MCF 10A (cell line): Measurements from ENCODE around the gene TUT4. TPM values are rescaled to one million over a fixed set of nuclear protein-coding genes. Genes with fewer than 3 reads are reported as not detected.

Source experiments
- BruUV-seq: library from RNA; stranded (reverse); fragments of 400-500 nt; replicated peaks from 2 replicates; lab custom pipeline; 2021; lab: Mats Ljungman, UMichigan
- CTCF ChIA-PET: fragments of 300-600 bp; sonication (Branson Sonifier 250); formaldehyde crosslinking; extraction: SDS; loops from one replicate; lab custom pipeline; 2021; ENCODE audit warnings: antibody characterized with exemption, inconsistent platforms; lab: Yijun Ruan, JAX
- POLR2A ChIA-PET: fragments of 300-600, 350-650 bp; sonication (Branson Sonifier 250); formaldehyde crosslinking; extraction: SDS; loops from one replicate; lab custom pipeline; 2020; ENCODE audit warnings: antibody characterized with exemption, inconsistent platforms; lab: Yijun Ruan, JAX
- DNase-seq: peaks from one replicate; pipeline ENCODE4 v3.0.0-alpha.2; 2018; ENCODE audit not compliant: unreplicated experiment
- H3K27ac Mint-ChIP-seq: one replicate; pipeline ENCODE4 v1.8.0; 2022; ENCODE audit warnings: mild to moderate bottlenecking, low read depth, mixed read lengths; ENCODE audit not compliant: unreplicated experiment
- H3K27me3 Mint-ChIP-seq: one replicate; pipeline ENCODE4 v1.8.0; 2022; ENCODE audit warnings: mixed read lengths; ENCODE audit not compliant: insufficient read depth, unreplicated experiment
- H3K36me3 Mint-ChIP-seq: one replicate; pipeline ENCODE4 v1.8.0; 2022; ENCODE audit warnings: mild to moderate bottlenecking, moderate library complexity, mixed read lengths; ENCODE audit not compliant: insufficient read depth, unreplicated experiment
- H3K4me1 Mint-ChIP-seq: one replicate; pipeline ENCODE4 v1.8.0; 2022; ENCODE audit warnings: mixed read lengths; ENCODE audit not compliant: insufficient read depth, unreplicated experiment
- H3K4me3 Mint-ChIP-seq: one replicate; pipeline ENCODE4 v1.8.0; 2022; ENCODE audit warnings: mild to moderate bottlenecking, moderate library complexity, mixed read lengths; ENCODE audit not compliant: unreplicated experiment
- H3K9me3 Mint-ChIP-seq: one replicate; pipeline ENCODE4 v1.8.0; 2022; ENCODE audit warnings: mixed read lengths; ENCODE audit not compliant: unreplicated experiment
- intact Hi-C: fragments of 100-400 bp; cut with micrococcal nuclease; formaldehyde crosslinking; loops from 2 replicates; pipeline ENCODE4 v1.14.1; 2022
- total RNA-seq: library from RNA; stranded (reverse); gene quantifications from 2 replicates; pipeline ENCODE4 v1.2.3, GENCODE V29; 2022
- TF ChIP-seq, protein P1 (sequence below): fragments of 200-600 bp; IDR thresholded peaks from one replicate; pipeline ENCODE4 v1.8.0; 2022; ENCODE audit warnings: antibody characterized with exemption, mild to moderate bottlenecking; ENCODE audit not compliant: unreplicated experiment

The TUT4 gene
- total RNA-seq, 1 experiment from 2014 or later = 90.7 TPM

GRCh38 chr1:52404975-52405338 is 147.9 kb downstream of the TUT4 start:
- DNase-seq = no peak
- intact Hi-C loops = loop anchor here (1.0 to 5.0 kb wide), 5 partner anchors 38 to 281 kb away; partner anchors contain the start of genes CC2D1B and TUT4
- CTCF ChIA-PET = interaction anchor here (0.6 to 1.5 kb wide), 9 partner anchors 9 to 347 kb away, joined by 3 to 4 read pairs (median 3); no protein-coding TSS in a partner anchor
- POLR2A ChIA-PET = interaction anchor here (0.7 to 5.2 kb wide), 27 partner anchors 9 to 350 kb away, joined by 3 to 46 read pairs (median 6); partner anchors contain the start of genes CC2D1B, COA7, TXNDC12 and ZFYVE9
- H3K4me1 Mint-ChIP-seq = peaks cover 7% of the 10 kb centered on the region
- TF ChIP-seq, protein P1, sequence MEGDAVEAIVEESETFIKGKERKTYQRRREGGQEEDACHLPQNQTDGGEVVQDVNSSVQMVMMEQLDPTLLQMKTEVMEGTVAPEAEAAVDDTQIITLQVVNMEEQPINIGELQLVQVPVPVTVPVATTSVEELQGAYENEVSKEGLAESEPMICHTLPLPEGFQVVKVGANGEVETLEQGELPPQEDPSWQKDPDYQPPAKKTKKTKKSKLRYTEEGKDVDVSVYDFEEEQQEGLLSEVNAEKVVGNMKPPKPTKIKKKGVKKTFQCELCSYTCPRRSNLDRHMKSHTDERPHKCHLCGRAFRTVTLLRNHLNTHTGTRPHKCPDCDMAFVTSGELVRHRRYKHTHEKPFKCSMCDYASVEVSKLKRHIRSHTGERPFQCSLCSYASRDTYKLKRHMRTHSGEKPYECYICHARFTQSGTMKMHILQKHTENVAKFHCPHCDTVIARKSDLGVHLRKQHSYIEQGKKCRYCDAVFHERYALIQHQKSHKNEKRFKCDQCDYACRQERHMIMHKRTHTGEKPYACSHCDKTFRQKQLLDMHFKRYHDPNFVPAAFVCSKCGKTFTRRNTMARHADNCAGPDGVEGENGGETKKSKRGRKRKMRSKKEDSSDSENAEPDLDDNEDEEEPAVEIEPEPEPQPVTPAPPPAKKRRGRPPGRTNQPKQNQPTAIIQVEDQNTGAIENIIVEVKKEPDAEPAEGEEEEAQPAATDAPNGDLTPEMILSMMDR = no peak
- H3K36me3 Mint-ChIP-seq = peaks cover 57% of the 10 kb centered on the region
- H3K27ac Mint-ChIP-seq = peak overlapping the region; percentile 97
- no peaks in the 10 kb centered on the region for H3K27me3 Mint-ChIP-seq
- H3K9me3 Mint-ChIP-seq = no peaks in the 10 kb centered on the region
- H3K4me3 Mint-ChIP-seq = peak overlapping the region; percentile 100
- BruUV-seq = no TSS peak

DNA sequence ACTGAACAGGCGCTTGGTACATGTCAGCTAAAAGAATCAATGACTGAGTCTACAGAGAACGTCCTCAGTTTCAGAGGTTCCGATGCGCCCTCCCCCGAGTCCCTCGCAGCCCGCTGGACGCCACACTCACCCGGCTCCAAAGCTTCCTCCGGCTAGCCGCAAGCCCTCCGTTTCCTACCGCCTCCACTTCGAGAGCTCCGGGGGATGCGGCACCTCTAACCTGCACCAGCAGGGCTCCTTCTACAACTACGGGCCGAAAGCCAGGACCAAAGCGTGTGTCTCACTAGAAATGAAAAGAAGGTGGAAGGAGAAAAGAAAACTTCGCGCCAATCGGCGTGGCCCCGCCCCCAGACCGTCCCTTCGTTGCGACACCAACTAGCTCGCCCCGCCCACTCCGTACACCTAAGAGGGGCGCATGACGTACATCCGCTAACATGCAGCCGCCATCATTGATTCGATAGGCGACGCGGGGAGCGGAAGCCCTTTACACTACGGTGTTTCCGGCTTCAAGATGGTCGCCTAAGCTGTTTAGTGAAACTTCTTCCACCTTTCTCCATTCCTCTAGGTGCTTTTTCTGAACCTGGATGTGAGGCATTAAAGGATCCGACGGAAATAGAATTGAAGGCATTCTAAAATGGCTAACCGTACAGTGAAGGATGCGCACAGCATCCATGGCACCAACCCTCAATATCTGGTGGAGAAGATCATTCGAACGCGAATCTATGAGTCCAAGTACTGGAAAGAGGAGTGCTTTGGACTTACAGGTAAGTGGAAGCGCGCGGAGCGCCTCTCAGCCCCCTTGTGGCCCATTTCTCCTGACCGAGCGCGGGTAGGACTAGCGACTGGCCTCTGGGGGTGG is 148.5 kb downstream of the TUT4 start, which contains the start of the genes ORC1 and PRPF38A:
Gene ORC1 (minus strand): TSS at position 308 of the 859 bp plus-strand sequence. CDS start 2,200 bp downstream, outside the sequence.
Gene PRPF38A (plus strand): TSS at position 487 of the 859 bp plus-strand sequence. CDS start 148 bp downstream, at position 635.
- DNase-seq = peak; percentile 98
- CTCF ChIA-PET = interaction anchor here (0.6 to 1.5 kb wide), 8 partner anchors 9 to 346 kb away, joined by 3 to 5 read pairs (median 3); no protein-coding TSS in a partner anchor
- H3K36me3 Mint-ChIP-seq = peaks cover 59% of the 10 kb centered on the region
- H3K27ac Mint-ChIP-seq = peak within 1 kb of the TSS; percentile 97
- no peaks in the 10 kb centered on the region for H3K9me3 Mint-ChIP-seq
- intact Hi-C loops = loop anchor here (1.0 to 5.0 kb wide), 5 partner anchors 37 to 282 kb away; partner anchors contain the start of genes CC2D1B and TUT4
- BruUV-seq = TSS peak; percentile 72
- POLR2A ChIA-PET = interaction anchor here (0.7 to 5.2 kb wide), 28 partner anchors 10 to 371 kb away, joined by 3 to 46 read pairs (median 6); partner anchors contain the start of genes CC2D1B, KTI12, TXNDC12 and ZFYVE9
- H3K4me1 Mint-ChIP-seq = peaks cover 7% of the 10 kb centered on the region
- peak within 1 kb of the TSS; percentile 100 for H3K4me3 Mint-ChIP-seq
- H3K27me3 Mint-ChIP-seq = no peaks in the 10 kb centered on the region
- TF ChIP-seq, protein P1 = peak; percentile 36

- no TSS peak for BruUV-seq
- H3K36me3 Mint-ChIP-seq = peaks cover 52% of the 10 kb centered on the region
Measured at GRCh38 chr1:52403566-52404115, 149.3 kb downstream of the TUT4 start.

More at GRCh38 chr1:52403566-52404115, 149.3 kb downstream of the TUT4 start:
- H3K27me3 Mint-ChIP-seq = no peaks in the 10 kb centered on the region
- H3K4me1 Mint-ChIP-seq = peaks cover 7% of the 10 kb centered on the region
- peak; percentile 90 for DNase-seq
- peak overlapping the region; percentile 97 for H3K27ac Mint-ChIP-seq
- H3K4me3 Mint-ChIP-seq = peak overlapping the region; percentile 100
- TF ChIP-seq, protein P1 = no peak
- POLR2A ChIA-PET = interaction anchor here (0.6 to 5.2 kb wide), 21 partner anchors 10 to 370 kb away, joined by 3 to 46 read pairs (median 8); partner anchors contain the start of genes CC2D1B, KTI12, TXNDC12 and ZFYVE9
- intact Hi-C loops = loop anchor here (1.0 to 5.0 kb wide), 5 partner anchors 36 to 283 kb away; partner anchors contain the start of genes CC2D1B and TUT4
- CTCF ChIA-PET = interaction anchor here (0.6 to 1.5 kb wide), 5 partner anchors 35 to 346 kb away, joined by 3 to 4 read pairs (median 3); no protein-coding TSS in a partner anchor
- H3K9me3 Mint-ChIP-seq = no peaks in the 10 kb centered on the region
